ENCODE results near the gene VPS54.
"Not testable (repeated sequence)": the region's sequence is repeated elsewhere in the genome, so short reads cannot be mapped to it uniquely, and the experiment has no call there.

VPS54 gene

GRCh38 chr2:63849381-63850203 lies 169.6 kb downstream of the VPS54 start:
- no peaks in the 10 kb centered on the region for H3K9me3 ChIP-seq (ENCODE audit: control insufficient read depth in 2 of 2, low read length in 2 of 2)
- H3K27ac ChIP-seq (ENCODE audit: low read depth in 2 of 2, low read length in 2 of 2): no peak overlapping the region
- H3K4me1 ChIP-seq (ENCODE audit: control insufficient read depth in 2 of 2, insufficient read depth in 2 of 2, low read length in 2 of 2): peaks cover 24 to 33% of the 10 kb centered on the region in 2 donors
- no peaks in the 10 kb centered on the region for H3K36me3 ChIP-seq (ENCODE audit: control insufficient read depth in 2 of 2, insufficient read depth in 2 of 2, low read length in 2 of 2)
- no peak overlapping the region for H3K4me3 ChIP-seq (ENCODE audit: low read length in 2 of 2)
- H3K27me3 ChIP-seq (ENCODE audit: control insufficient read depth in 2 of 2, insufficient read depth in 2 of 2, low read length in 2 of 2): no peaks in the 10 kb centered on the region
- no peak overlapping the region for H3K9ac ChIP-seq (ENCODE audit: low read depth in 1 of 2, low read length in 2 of 2)

GRCh38 chr2:63847571-63847970 lies 171.7 kb downstream of the VPS54 start:
- H3K4me3 ChIP-seq (ENCODE audit: low read length in 2 of 2); H3K27ac ChIP-seq (ENCODE audit: low read depth in 2 of 2, low read length in 2 of 2); H3K9me3 ChIP-seq (ENCODE audit: control insufficient read depth in 2 of 2, low read length in 2 of 2); H3K36me3 ChIP-seq (ENCODE audit: control insufficient read depth in 2 of 2, insufficient read depth in 2 of 2, low read length in 2 of 2); H3K27me3 ChIP-seq (ENCODE audit: control insufficient read depth in 2 of 2, insufficient read depth in 2 of 2, low read length in 2 of 2); H3K9ac ChIP-seq (ENCODE audit: low read depth in 1 of 2, low read length in 2 of 2): not testable (repeated sequence)
- H3K4me1 ChIP-seq (ENCODE audit: control insufficient read depth in 2 of 2, insufficient read depth in 2 of 2, low read length in 2 of 2): peaks cover 20 to 28% of the 10 kb centered on the region in 2 donors

GRCh38 chr2:63846487-63846886 lies 172.7 kb downstream of the VPS54 start:
- Histone ChIP-seq H3K4me3 (ENCODE audit: low read length in 2 of 2) (no peak overlapping the region), H3K9me3 (ENCODE audit: control insufficient read depth in 2 of 2, low read length in 2 of 2) (no peaks in the 10 kb centered on the region), H3K9ac (ENCODE audit: low read depth in 1 of 2, low read length in 2 of 2) (no peak overlapping the region), H3K36me3 (ENCODE audit: control insufficient read depth in 2 of 2, insufficient read depth in 2 of 2, low read length in 2 of 2) (no peaks in the 10 kb centered on the region), H3K27ac (ENCODE audit: low read depth in 2 of 2, low read length in 2 of 2) (no peak overlapping the region), H3K27me3 (ENCODE audit: control insufficient read depth in 2 of 2, insufficient read depth in 2 of 2, low read length in 2 of 2) (no peaks in the 10 kb centered on the region), H3K4me1 (ENCODE audit: control insufficient read depth in 2 of 2, insufficient read depth in 2 of 2, low read length in 2 of 2) (peaks cover 15 to 25% of the 10 kb centered on the region in 2 donors)

GRCh38 chr2:63845866-63846265 lies 173.4 kb downstream of the VPS54 start:
- Histone ChIP-seq H3K27ac (ENCODE audit: low read depth in 2 of 2, low read length in 2 of 2) (no peak overlapping the region), H3K36me3 (ENCODE audit: control insufficient read depth in 2 of 2, insufficient read depth in 2 of 2, low read length in 2 of 2) (no peaks in the 10 kb centered on the region), H3K9ac (ENCODE audit: low read depth in 1 of 2, low read length in 2 of 2) (no peak overlapping the region), H3K4me1 (ENCODE audit: control insufficient read depth in 2 of 2, insufficient read depth in 2 of 2, low read length in 2 of 2) (peaks cover 14 to 21% of the 10 kb centered on the region in 2 donors), H3K27me3 (ENCODE audit: control insufficient read depth in 2 of 2, insufficient read depth in 2 of 2, low read length in 2 of 2) (no peaks in the 10 kb centered on the region), H3K4me3 (ENCODE audit: low read length in 2 of 2) (peak overlapping the region in 1 of 2 donors; percentile 46), H3K9me3 (ENCODE audit: control insufficient read depth in 2 of 2, low read length in 2 of 2) (no peaks in the 10 kb centered on the region)

- Histone ChIP-seq H3K9me3 (ENCODE audit: control insufficient read depth in 2 of 2, low read length in 2 of 2) (no peaks in the 10 kb centered on the region), H3K4me1 (ENCODE audit: control insufficient read depth in 2 of 2, insufficient read depth in 2 of 2, low read length in 2 of 2) (peaks cover 19 to 24% of the 10 kb centered on the region in 2 donors), H3K27ac (ENCODE audit: low read depth in 2 of 2, low read length in 2 of 2) (no peak overlapping the region), H3K27me3 (ENCODE audit: control insufficient read depth in 2 of 2, insufficient read depth in 2 of 2, low read length in 2 of 2) (no peaks in the 10 kb centered on the region), H3K36me3 (ENCODE audit: control insufficient read depth in 2 of 2, insufficient read depth in 2 of 2, low read length in 2 of 2) (no peaks in the 10 kb centered on the region), H3K9ac (ENCODE audit: low read depth in 1 of 2, low read length in 2 of 2) (no peak overlapping the region), H3K4me3 (ENCODE audit: low read length in 2 of 2) (peak overlapping the region; percentile 36 to 98)
These were observed 174.6 kb downstream of the VPS54 start for GRCh38 chr2:63844616-63845015.

- Histone ChIP-seq H3K4me3 (ENCODE audit: low read length in 2 of 2) (peak overlapping the region; percentile 36 to 98), H3K36me3 (ENCODE audit: control insufficient read depth in 2 of 2, insufficient read depth in 2 of 2, low read length in 2 of 2) (no peaks in the 10 kb centered on the region), H3K27ac (ENCODE audit: low read depth in 2 of 2, low read length in 2 of 2) (no peak overlapping the region), H3K9ac (ENCODE audit: low read depth in 1 of 2, low read length in 2 of 2) (peak overlapping the region in 1 of 2 donors; percentile 2), H3K9me3 (ENCODE audit: control insufficient read depth in 2 of 2, low read length in 2 of 2) (no peaks in the 10 kb centered on the region), H3K27me3 (ENCODE audit: control insufficient read depth in 2 of 2, insufficient read depth in 2 of 2, low read length in 2 of 2) (no peaks in the 10 kb centered on the region), H3K4me1 (ENCODE audit: control insufficient read depth in 2 of 2, insufficient read depth in 2 of 2, low read length in 2 of 2) (peaks cover 18 to 19% of the 10 kb centered on the region in 2 donors)
These were observed 175.4 kb downstream of the VPS54 start for GRCh38 chr2:63843791-63844190.

- H3K9ac ChIP-seq (ENCODE audit: low read depth in 1 of 2, low read length in 2 of 2): peak overlapping the region; percentile 17 to 100
- H3K4me3 ChIP-seq (ENCODE audit: low read length in 2 of 2): peak overlapping the region; percentile 92 to 98
- H3K9me3 ChIP-seq (ENCODE audit: control insufficient read depth in 2 of 2, low read length in 2 of 2): no peaks in the 10 kb centered on the region
- H3K27me3 ChIP-seq (ENCODE audit: control insufficient read depth in 2 of 2, insufficient read depth in 2 of 2, low read length in 2 of 2): no peaks in the 10 kb centered on the region
- peak overlapping the region; percentile 99 to 100 for H3K27ac ChIP-seq (ENCODE audit: low read depth in 2 of 2, low read length in 2 of 2)
- H3K4me1 ChIP-seq (ENCODE audit: control insufficient read depth in 2 of 2, insufficient read depth in 2 of 2, low read length in 2 of 2): peaks cover 16 to 19% of the 10 kb centered on the region in 2 donors
- H3K36me3 ChIP-seq (ENCODE audit: control insufficient read depth in 2 of 2, insufficient read depth in 2 of 2, low read length in 2 of 2): no peaks in the 10 kb centered on the region
These were observed 176.1 kb downstream of the VPS54 start for GRCh38 chr2:63843093-63843492.

- H3K9ac ChIP-seq (ENCODE audit: low read depth in 1 of 2, low read length in 2 of 2): peak overlapping the region; percentile 99 to 100
- H3K9me3 ChIP-seq (ENCODE audit: control insufficient read depth in 2 of 2, low read length in 2 of 2): no peaks in the 10 kb centered on the region
- H3K36me3 ChIP-seq (ENCODE audit: control insufficient read depth in 2 of 2, insufficient read depth in 2 of 2, low read length in 2 of 2): no peaks in the 10 kb centered on the region
- H3K4me1 ChIP-seq (ENCODE audit: control insufficient read depth in 2 of 2, insufficient read depth in 2 of 2, low read length in 2 of 2): peaks cover 16 to 19% of the 10 kb centered on the region in 2 donors
- H3K4me3 ChIP-seq (ENCODE audit: low read length in 2 of 2): peak overlapping the region; percentile 92 to 98
- peak overlapping the region; percentile 99 to 100 for H3K27ac ChIP-seq (ENCODE audit: low read depth in 2 of 2, low read length in 2 of 2)
- H3K27me3 ChIP-seq (ENCODE audit: control insufficient read depth in 2 of 2, insufficient read depth in 2 of 2, low read length in 2 of 2): no peaks in the 10 kb centered on the region
These were observed 176.8 kb downstream of the VPS54 start for GRCh38 chr2:63842149-63843061.
